Activated naive CD4-positive, alpha-beta T cell (primary cell): Measurements from ENCODE around the gene RREB1.

Experiments
- DNase-seq, 4 experiments: peaks; one replicate each; lab custom pipeline; 2025; lab: John Stamatoyannopoulos, UW

The RREB1 gene

GRCh38 chr6:7100072-7100752, 7.5 kb upstream of the RREB1 start:
- DNase-seq: no peak

GRCh38 chr6:7100753-7101081, 7.0 kb upstream of the RREB1 start:
- no peak for DNase-seq

- DNase-seq: no peak
Measured at GRCh38 chr6:7101290-7101689, 6.5 kb upstream of the RREB1 start.

GRCh38 chr6:7104752-7105151, 3.0 kb upstream of the RREB1 start:
- DNase-seq: no peak

- DNase-seq: no peak
Measured at GRCh38 chr6:7106215-7106751, 1.5 kb upstream of the RREB1 start.

GRCh38 chr6:7106752-7107577, 796 bp upstream of the RREB1 start:
- DNase-seq: peak; percentile 26 to 60 (median 46)

- peak in 3 of 4 experiments; percentile 9 to 42 (median 14) for DNase-seq
Measured at GRCh38 chr6:7108196-7108963, 619 bp downstream of the RREB1 start.

GRCh38 chr6:7108964-7109836, 1.4 kb downstream of the RREB1 start:
- peak in 2 of 4 experiments; percentile 16 to 42 for DNase-seq

GRCh38 chr6:7110092-7110792, 2.5 kb downstream of the RREB1 start:
- no peak for DNase-seq

GRCh38 chr6:7111095-7111690, 3.4 kb downstream of the RREB1 start:
- DNase-seq: no peak

- no peak for DNase-seq
Measured at GRCh38 chr6:7112171-7112570, 4.4 kb downstream of the RREB1 start.

GRCh38 chr6:7112741-7113313, 5.1 kb downstream of the RREB1 start:
- peak in 2 of 4 experiments; percentile 22 to 41 for DNase-seq

- no peak for DNase-seq
Measured at GRCh38 chr6:7114744-7115458, 7.1 kb downstream of the RREB1 start.

- DNase-seq: no peak
Measured at GRCh38 chr6:7115543-7116231, 7.9 kb downstream of the RREB1 start.

GRCh38 chr6:7119272-7119801, 11.6 kb downstream of the RREB1 start:
- DNase-seq: no peak

GRCh38 chr6:7121700-7122241, 14.0 kb downstream of the RREB1 start:
- no peak for DNase-seq

- DNase-seq: no peak
Measured at GRCh38 chr6:7122684-7123083, 14.9 kb downstream of the RREB1 start.

GRCh38 chr6:7124114-7124513, 16.4 kb downstream of the RREB1 start:
- DNase-seq: no peak
